Stimulated activated CD8-positive, alpha-beta memory T cell treated with anti-CD3 and anti-CD28 coated beads, Interleukin-7, amount 100 ng/mL, for 48 hours (primary cell): Measurements from ENCODE around the gene HJURP.

Experiments used
- DNase-seq, 2 donors: peaks; one replicate each; pipeline ENCODE4 v3.0.0-alpha.2; 2020; ENCODE audit warnings: low read depth in 1 of 2; ENCODE audit errors: extremely low read depth in 1 of 2

HJURP gene

GRCh38 chr2:233815861-233816260, 38.5 kb downstream of the HJURP start:
- DNase-seq = no peak

GRCh38 chr2:233814056-233814835, 40.1 kb downstream of the HJURP start:
- DNase-seq = no peak

- DNase-seq = no peak
Observed at GRCh38 chr2:233813236-233814055, 40.9 kb downstream of the HJURP start.

GRCh38 chr2:233811732-233812131, 42.6 kb downstream of the HJURP start:
- no peak for DNase-seq

- DNase-seq = no peak
Observed at GRCh38 chr2:233811087-233811486, 43.2 kb downstream of the HJURP start.

GRCh38 chr2:233810385-233810784, 44.0 kb downstream of the HJURP start:
- DNase-seq = no peak

- no peak for DNase-seq
Observed at GRCh38 chr2:233807966-233808935, 46.1 kb downstream of the HJURP start.

- no peak for DNase-seq
Observed at GRCh38 chr2:233807215-233807865, 47.0 kb downstream of the HJURP start.

GRCh38 chr2:233803994-233804393, 50.3 kb downstream of the HJURP start:
- DNase-seq = no peak

GRCh38 chr2:233803292-233803911, 50.9 kb downstream of the HJURP start:
- DNase-seq = no peak

GRCh38 chr2:233802132-233802815, 52.1 kb downstream of the HJURP start:
- DNase-seq = no peak

GRCh38 chr2:233801357-233802131, 52.8 kb downstream of the HJURP start:
- DNase-seq = peak in 1 of 2 donors; percentile 21

GRCh38 chr2:233800208-233800607, 54.1 kb downstream of the HJURP start:
- DNase-seq = no peak

GRCh38 chr2:233799716-233800115, 54.6 kb downstream of the HJURP start:
- no peak for DNase-seq

- no peak for DNase-seq
Observed at GRCh38 chr2:233799087-233799665, 55.2 kb downstream of the HJURP start.

GRCh38 chr2:233798335-233799086, 55.8 kb downstream of the HJURP start:
- no peak for DNase-seq

GRCh38 chr2:233796254-233796653, 58.1 kb downstream of the HJURP start:
- DNase-seq = no peak
